GM13977 (cell line): ENCODE results near the gene NHSL2.

Source experiments
- DNase-seq: peaks from one replicate; pipeline ENCODE4 v3.0.0; 2012; ENCODE audit warnings: low spot score
- CTCF ChIP-seq: IDR thresholded peaks from 2 replicates; pipeline ENCODE4 v1.5.1; 2012; ENCODE audit warnings: mild to moderate bottlenecking, control low read depth; ENCODE audit not compliant: insufficient read depth; ENCODE audit errors: extremely low read depth, missing control alignments
- in situ Hi-C: fragments of 300-500 bp; cut with MboI; formaldehyde crosslinking; loops from one replicate; pipeline ENCODE4 v1.12.0; 2022; ENCODE audit warnings: low sequenced_read_pairs, low pct_unique_long_range_greater_than_20kb, mixed read lengths, inconsistent platforms; ENCODE audit not compliant: unreplicated experiment

The NHSL2 gene

GRCh38 chrX:72038868-72039267 is 128.2 kb downstream of the NHSL2 start:
- no peak for TF ChIP-seq CTCF
- in situ Hi-C loops, result no loop called here
- DNase-seq, result no peak

GRCh38 chrX:72040506-72040905 is 129.9 kb downstream of the NHSL2 start:
- in situ Hi-C loops, result no loop called here
- no peak for TF ChIP-seq CTCF
- no peak for DNase-seq

- in situ Hi-C loops, result no loop called here
- TF ChIP-seq CTCF, result no peak
- no peak for DNase-seq
Measured at GRCh38 chrX:72041176-72041575, 130.5 kb downstream of the NHSL2 start.

GRCh38 chrX:72041871-72042851 is 131.5 kb downstream of the NHSL2 start:
- TF ChIP-seq CTCF, result no peak
- no peak for DNase-seq
- in situ Hi-C loops, result no loop called here

GRCh38 chrX:72042852-72043248 is 132.2 kb downstream of the NHSL2 start:
- no peak for TF ChIP-seq CTCF
- DNase-seq, result no peak
- in situ Hi-C loops, result no loop called here

GRCh38 chrX:72043636-72044035 is 133.0 kb downstream of the NHSL2 start:
- no peak for TF ChIP-seq CTCF
- DNase-seq, result no peak
- in situ Hi-C loops, result no loop called here
